H1 (cell line): ENCODE results near the gene SSR1. TPM values are rescaled to one million over a fixed set of nuclear protein-coding genes. Genes with fewer than 3 reads are reported as not detected.

ENCODE experiments used
- CTCF ChIA-PET: fragments of 300-600 bp; sonication (Branson Sonifier 250); formaldehyde crosslinking; loops from one replicate; lab custom pipeline; 2021; ENCODE audit not compliant: partially characterized antibody; lab: Charles Lee
- POLR2A ChIA-PET: fragments of 300-600 bp; sonication (Branson Sonifier 250); formaldehyde crosslinking; loops from one replicate; lab custom pipeline; 2021; ENCODE audit warnings: inconsistent platforms; ENCODE audit not compliant: partially characterized antibody; lab: Charles Lee
- DNase-seq, 2 experiments: peaks; one replicate each; pipeline versions ENCODE4 v3.0.0 to v3.0.0-alpha.2; 2010 to 2022; ENCODE audit warnings: low spot score in 2 of 2, low read depth in 1 of 2, mixed read lengths in 1 of 2
- FAIRE-seq: peaks from 2 replicates; lab custom pipeline; 2011; peaks lifted over from hg19 to GRCh38; lab: Jason Lieb, UNC
- H2AFZ ChIP-seq: 2 replicates; pipeline ENCODE4 v1.8.1; 2012; ENCODE audit warnings: low read length, inconsistent platforms
- H2AK5ac ChIP-seq: 2 replicates; pipeline ENCODE4 v1.6.1; 2013; ENCODE audit warnings: low read depth, low read length
- H2BK120ac ChIP-seq: replicated peaks from 2 replicates; pipeline ENCODE3; 2013; ENCODE audit warnings: low read depth, low read length, inconsistent platforms
- H2BK12ac ChIP-seq: 2 replicates; pipeline ENCODE4 v1.6.1; 2013; ENCODE audit warnings: low read depth, low read length
- H2BK15ac ChIP-seq: 2 replicates; pipeline ENCODE4 v1.6.1; 2013; ENCODE audit warnings: low read length
- H2BK20ac ChIP-seq: 2 replicates; pipeline ENCODE4 v1.6.1; 2013; ENCODE audit warnings: low read length
- H2BK5ac ChIP-seq: 2 replicates; pipeline ENCODE4 v1.6.1; 2013; ENCODE audit warnings: low read depth, low read length
- H3K14ac ChIP-seq: 2 replicates; pipeline ENCODE4 v1.6.1; 2013; ENCODE audit warnings: inconsistent platforms; ENCODE audit not compliant: insufficient read length
- H3K18ac ChIP-seq: 2 replicates; pipeline ENCODE4 v1.6.1; 2013; ENCODE audit warnings: low read length; ENCODE audit errors: extremely low read depth
- H3K23ac ChIP-seq: 2 replicates; pipeline ENCODE4 v1.6.1; 2013; ENCODE audit warnings: inconsistent platforms; ENCODE audit not compliant: insufficient read length
- H3K23me2 ChIP-seq: 2 replicates; pipeline ENCODE4 v1.6.1; 2013; ENCODE audit warnings: low read depth, low read length
- H3K27ac ChIP-seq: 2 replicates; pipeline ENCODE4 v1.6.1; 2011; ENCODE audit warnings: low read depth, low read length, inconsistent platforms
- H3K27me3 ChIP-seq, 4 experiments: replicated peaks in 1 of 4; 1 replicate in 1 of 4; 2 replicates in 3 of 4; pipeline versions ENCODE4 v1.6.1 to v1.8.1; 2011 to 2013; ENCODE audit warnings: low read length in 3 of 4, mild to moderate bottlenecking in 3 of 4, inconsistent platforms in 2 of 4, mixed read lengths in 2 of 4, moderate library complexity in 1 of 4; ENCODE audit not compliant: control insufficient read depth in 3 of 4, insufficient read depth in 3 of 4; ENCODE audit errors: extremely low read depth in 1 of 4
- H3K36me3 ChIP-seq, 4 experiments: 2 replicates each; pipeline versions ENCODE4 v1.6.1 to v1.8.1; 2011 to 2013; ENCODE audit warnings: mild to moderate bottlenecking in 4 of 4, low read length in 3 of 4, moderate library complexity in 2 of 4, control low read depth in 1 of 4, inconsistent platforms in 1 of 4; ENCODE audit not compliant: insufficient read depth in 4 of 4, control insufficient read depth in 2 of 4
- H3K4ac ChIP-seq: replicated peaks from 2 replicates; pipeline ENCODE3; 2013; ENCODE audit warnings: low read length, low read depth, mixed read lengths, inconsistent platforms; ENCODE audit not compliant: insufficient read length
- H3K4me1 ChIP-seq, 4 experiments: replicated peaks in 1 of 4; 1 replicate in 1 of 4; 2 replicates in 3 of 4; pipeline versions ENCODE4 v1.6.1 to v1.8.1; 2011 to 2013; ENCODE audit warnings: low read length in 3 of 4, inconsistent platforms in 2 of 4, mixed read lengths in 1 of 4; ENCODE audit not compliant: insufficient read depth in 4 of 4, control insufficient read depth in 3 of 4
- H3K4me2 ChIP-seq, 2 experiments: 2 replicates each; pipeline versions ENCODE4 v1.6.1 to v1.8.1; 2011 to 2013; ENCODE audit warnings: low read depth in 2 of 2, low read length in 2 of 2, control low read depth in 1 of 2, inconsistent platforms in 1 of 2, mild to moderate bottlenecking in 1 of 2; ENCODE audit not compliant: insufficient read depth in 1 of 2
- H3K4me3 ChIP-seq, 4 experiments: fragments of 200-600, 300-600 bp in 1 of 4; sonication (generic), shearing (Covaris generic), sonication (Bioruptor Twin) in 1 of 4; 2 replicates each; pipeline versions ENCODE4 v1.5.1 to v1.8.1; 2011 to 2016; ENCODE audit warnings: low read length in 4 of 4, low read depth in 3 of 4, control low read depth in 2 of 4, inconsistent platforms in 2 of 4, mild to moderate bottlenecking in 2 of 4, mixed read lengths in 1 of 4, moderate library complexity in 1 of 4; ENCODE audit not compliant: insufficient read depth in 2 of 4; ENCODE audit errors: extremely low read depth in 1 of 4
- H3K56ac ChIP-seq: replicated peaks from 2 replicates; pipeline ENCODE3; 2013; ENCODE audit warnings: low read depth, mild to moderate bottlenecking, mixed read lengths, low read length, inconsistent platforms; ENCODE audit not compliant: insufficient read length
- H3K79me1 ChIP-seq: 2 replicates; pipeline ENCODE4 v1.6.1; 2013; ENCODE audit warnings: low read depth, low read length, control low read depth
- H3K79me2 ChIP-seq, 2 experiments: 2 replicates each; pipeline versions ENCODE4 v1.6.1 to v1.8.1; 2012 to 2013; ENCODE audit warnings: low read length in 2 of 2, mild to moderate bottlenecking in 2 of 2, inconsistent platforms in 1 of 2; ENCODE audit not compliant: insufficient read depth in 2 of 2, control insufficient read depth in 1 of 2
- H3K9ac ChIP-seq, 4 experiments: replicated peaks in 1 of 4; 1 replicate in 1 of 4; 2 replicates in 3 of 4; pipeline versions ENCODE4 v1.6.1 to v1.8.1; 2011 to 2013; ENCODE audit warnings: low read depth in 3 of 4, low read length in 3 of 4, control low read depth in 2 of 4, mild to moderate bottlenecking in 2 of 4, moderate library complexity in 2 of 4, inconsistent platforms in 1 of 4; ENCODE audit errors: extremely low read depth in 1 of 4
- H3K9me3 ChIP-seq, 2 experiments: 2 replicates each; pipeline versions ENCODE4 v1.6.1 to v1.8.1; 2012 to 2013; ENCODE audit warnings: mild to moderate bottlenecking in 2 of 2, moderate library complexity in 2 of 2, control low read depth in 1 of 2, inconsistent platforms in 1 of 2, low read depth in 1 of 2, low read length in 1 of 2, mixed read lengths in 1 of 2; ENCODE audit not compliant: insufficient read depth in 2 of 2
- H4K20me1 ChIP-seq, 2 experiments: replicated peaks in 1 of 2; 2 replicates each; pipeline versions ENCODE3 to v1.8.1; 2011 to 2013; ENCODE audit warnings: inconsistent platforms in 2 of 2, low read length in 2 of 2, mild to moderate bottlenecking in 1 of 2; ENCODE audit not compliant: insufficient read depth in 2 of 2, control insufficient read depth in 1 of 2
- H4K5ac ChIP-seq: 2 replicates; pipeline ENCODE4 v1.6.1; 2013; ENCODE audit warnings: low read length, low read depth, mixed read lengths, inconsistent platforms; ENCODE audit not compliant: insufficient read length
- H4K8ac ChIP-seq: 2 replicates; pipeline ENCODE4 v1.8.0; 2013; ENCODE audit warnings: mild to moderate bottlenecking, moderate library complexity, low read length, inconsistent platforms; ENCODE audit not compliant: insufficient read depth; ENCODE audit errors: extremely low read depth
- H4K91ac ChIP-seq: replicated peaks from 2 replicates; pipeline ENCODE3; 2013; ENCODE audit warnings: low read length, mixed read lengths, inconsistent platforms; ENCODE audit not compliant: insufficient read length
- BRCA1 ChIP-seq: IDR thresholded peaks from 2 replicates; pipeline ENCODE4 v1.6.1; 2012; ENCODE audit warnings: low read depth, low read length, improper control_type of control experiment
- CHD1 ChIP-seq: IDR thresholded peaks from 2 replicates; pipeline ENCODE4 v1.6.1; 2012; ENCODE audit warnings: low read depth, low read length, improper control_type of control experiment
- CREB1 ChIP-seq: IDR thresholded peaks from 2 replicates; pipeline ENCODE4 v1.6.1; 2012; ENCODE audit warnings: inconsistent platforms
- HDAC2 ChIP-seq, 2 experiments: fragments of 300-600 bp in 1 of 2; sonication (generic) in 1 of 2; IDR thresholded peaks; 2 replicates each; pipeline ENCODE4 v1.6.1; 2011 to 2012; ENCODE audit warnings: low read depth in 2 of 2, low read length in 2 of 2, mild to moderate bottlenecking in 2 of 2, moderate library complexity in 2 of 2, borderline replicate concordance in 1 of 2, inconsistent platforms in 1 of 2
- NANOG ChIP-seq: IDR thresholded peaks from 2 replicates; pipeline ENCODE4 v1.6.1; 2011; ENCODE audit warnings: low read length, low read depth, mild to moderate bottlenecking, inconsistent platforms; ENCODE audit not compliant: insufficient read depth, poor library complexity, severe bottlenecking
- WGBS, 2 experiments: shearing (Covaris generic) in 1 of 2; methylation state at CpG; one replicate each; pipeline versions ENCODE4 v1.1.6 to v1.1.7; 2013 to 2015; ENCODE audit warnings: low lambda C conversion rate in 2 of 2, mixed read lengths in 2 of 2, inconsistent platforms in 1 of 2, low coverage in 1 of 2, missing lambda C conversion rate in 1 of 2; ENCODE audit not compliant: insufficient replicate concordance in 2 of 2, insufficient coverage in 1 of 2, insufficient read length in 1 of 2; ENCODE audit errors: extremely low coverage in 1 of 2, missing lambda C conversion rate in 1 of 2; 5-methylcytosine and 5-hydroxymethylcytosine counted together
- polyA plus RNA-seq, 7 experiments: library from polyadenylated mRNA; depleted of rRNA in 3 of 7; stranded (reverse) in 5 of 7; unstranded in 2 of 7; fragments of >200 nt in 5 of 7; fragments of 200-250 nt in 2 of 7; gene quantifications; 1 replicate in 5 of 7; 2 replicates in 1 of 7; 4 replicates in 1 of 7; pipeline versions ENCODE4 v1.2.1 to v1.2.3, GENCODE V29; 2011 to 2013; ENCODE audit warnings: missing spikeins in 2 of 7, mixed read lengths in 2 of 7
- total RNA-seq: library from RNA; stranded (reverse); fragmentation: NEBNext Ultra II Directional; extraction: Animal tissue kit (Norgen Biotek cat#: 25700); gene quantifications from 2 replicates; pipeline ENCODE4 v1.2.1, GENCODE V29; 2021
- TF ChIP-seq, protein P1 (sequence below), 3 experiments: IDR thresholded peaks; 1 replicate in 2 of 3; 2 replicates in 1 of 3; pipeline versions ENCODE4 v1.5.1 to v1.6.1; 2011; ENCODE audit warnings: low read length in 3 of 3, mild to moderate bottlenecking in 3 of 3, inconsistent platforms in 2 of 3, low read depth in 1 of 3, moderate library complexity in 1 of 3; ENCODE audit not compliant: insufficient read depth in 1 of 3; ENCODE audit errors: control extremely low read depth in 1 of 3

Gene SSR1
- total and polyA plus RNA-seq, 2 of the 8 experiments (the other 6 are each of a cell fraction or from before 2014, with no cell fraction given), result 26.6 to 117 TPM

- Histone ChIP-seq H3K56ac (no peak overlapping the region), H4K91ac (no peak overlapping the region)
- DNase-seq, result no peak
Measured at GRCh38 chr6:7285416-7285815, 27.6 kb downstream of the SSR1 start.

More at GRCh38 chr6:7285416-7285815, 27.6 kb downstream of the SSR1 start:
- no peak overlapping the region for H2BK15ac ChIP-seq
- no peak overlapping the region for H3K4me2 ChIP-seq
- peaks cover 0 to 2% of the 10 kb centered on the region in 2 experiments for H4K20me1 ChIP-seq
- H2AK5ac ChIP-seq, result no peak overlapping the region
- no peaks in the 10 kb centered on the region for H3K4me1 ChIP-seq
- H3K14ac ChIP-seq, result no peak overlapping the region
- no peak overlapping the region for H3K4me3 ChIP-seq
- no peak overlapping the region for H4K5ac ChIP-seq
- H3K79me2 ChIP-seq, result no peaks in the 10 kb centered on the region
- no peak overlapping the region for H2BK120ac ChIP-seq
- H2BK12ac ChIP-seq, result no peak overlapping the region
- H3K9me3 ChIP-seq, result no peaks in the 10 kb centered on the region
- no peak overlapping the region for H3K27ac ChIP-seq
- no peak overlapping the region for H2AFZ ChIP-seq
- no peak overlapping the region for H3K23ac ChIP-seq
- H3K18ac ChIP-seq, result no peak overlapping the region
- H3K79me1 ChIP-seq, result no peaks in the 10 kb centered on the region
- H3K27me3 ChIP-seq, result no peaks in the 10 kb centered on the region
- ChIA-PET CTCF (interaction anchor here (4.2 kb wide), 1 partner anchor 10 kb away, joined by 25 read pairs; no protein-coding TSS in a partner anchor), POLR2A (interaction anchor here (0.8 to 1.9 kb wide), 4 partner anchors 9 to 106 kb away, joined by 3 to 4 read pairs (median 4); no protein-coding TSS in a partner anchor)
- no peak for FAIRE-seq
- TF ChIP-seq NANOG (no peak), CREB1 (no peak), HDAC2 (IDR thresholded peaks at IDR 0.05; ENCODE audit: borderline replicate concordance in 1 of 2, low read depth in 2 of 2, low read length in 2 of 2) (no peak), BRCA1 (no peak), CHD1 (no peak)
- TF ChIP-seq, protein P1, sequence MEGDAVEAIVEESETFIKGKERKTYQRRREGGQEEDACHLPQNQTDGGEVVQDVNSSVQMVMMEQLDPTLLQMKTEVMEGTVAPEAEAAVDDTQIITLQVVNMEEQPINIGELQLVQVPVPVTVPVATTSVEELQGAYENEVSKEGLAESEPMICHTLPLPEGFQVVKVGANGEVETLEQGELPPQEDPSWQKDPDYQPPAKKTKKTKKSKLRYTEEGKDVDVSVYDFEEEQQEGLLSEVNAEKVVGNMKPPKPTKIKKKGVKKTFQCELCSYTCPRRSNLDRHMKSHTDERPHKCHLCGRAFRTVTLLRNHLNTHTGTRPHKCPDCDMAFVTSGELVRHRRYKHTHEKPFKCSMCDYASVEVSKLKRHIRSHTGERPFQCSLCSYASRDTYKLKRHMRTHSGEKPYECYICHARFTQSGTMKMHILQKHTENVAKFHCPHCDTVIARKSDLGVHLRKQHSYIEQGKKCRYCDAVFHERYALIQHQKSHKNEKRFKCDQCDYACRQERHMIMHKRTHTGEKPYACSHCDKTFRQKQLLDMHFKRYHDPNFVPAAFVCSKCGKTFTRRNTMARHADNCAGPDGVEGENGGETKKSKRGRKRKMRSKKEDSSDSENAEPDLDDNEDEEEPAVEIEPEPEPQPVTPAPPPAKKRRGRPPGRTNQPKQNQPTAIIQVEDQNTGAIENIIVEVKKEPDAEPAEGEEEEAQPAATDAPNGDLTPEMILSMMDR (IDR thresholded peaks at IDR 0.05; ENCODE audit: control extremely low read depth in 1 of 3, insufficient read depth in 1 of 3, low read depth in 1 of 3, low read length in 3 of 3), result no peak
- no peak overlapping the region for H3K4ac ChIP-seq
- H3K36me3 ChIP-seq, result peaks cover 0 to 43% (median 12%) of the 10 kb centered on the region in 4 experiments; a peak in 5 of 8 replicates
- H3K23me2 ChIP-seq, result no peaks in the 10 kb centered on the region
- H4K8ac ChIP-seq, result no peak overlapping the region
- WGBS, 2 experiments, result 95% methylated on average over 6 of the region's 6 CpGs; no CpG with 5 or more reads in 1 of the 2 experiments
- H3K9ac ChIP-seq, result no peak overlapping the region
- no peak overlapping the region for H2BK5ac ChIP-seq
- H2BK20ac ChIP-seq, result no peak overlapping the region
